K562 (cell line): Measurements from ENCODE around the gene UTP25. TPM values are rescaled to one million over a fixed set of nuclear protein-coding genes. Genes with fewer than 3 reads are reported as not detected.

Experiments used
- ATAC-seq: fragments of 200-7000 bp; cut with Tn5 transposase; 3 replicates; pipeline ENCODE4 v1.9.1; 2020; ENCODE audit warnings: moderate library complexity
- BruUV-seq: library from RNA; stranded (reverse); fragments of 400-500 nt; replicated peaks from 2 replicates; lab custom pipeline; 2021; lab: Mats Ljungman, UMichigan
- CTCF ChIA-PET: fragments of 300-600 bp; formaldehyde crosslinking; extraction: SDS; loops from one replicate; lab custom pipeline; 2021; ENCODE audit warnings: low intra/inter-chr PET ratio; lab: Yijun Ruan, JAX
- POLR2A ChIA-PET: fragments of 300-600, 350-650 bp; sonication (Branson Sonifier 250); formaldehyde crosslinking; extraction: SDS; loops from one replicate; lab custom pipeline; 2021; ENCODE audit warnings: antibody characterized with exemption, inconsistent platforms; lab: Yijun Ruan, JAX
- DNase-seq, 4 experiments: peaks; one replicate each; pipeline versions ENCODE4 v3.0.0 to v3.0.0-alpha.2; 2011 to 2018; ENCODE audit warnings: low spot score in 3 of 4, mixed read lengths in 3 of 4; ENCODE audit errors: extremely low read depth in 1 of 4
- FAIRE-seq: peaks from 2 replicates; lab custom pipeline; 2011; peaks lifted over from hg19 to GRCh38; lab: Jason Lieb, UNC
- H2AFZ ChIP-seq: 2 replicates; pipeline ENCODE4 v1.6.0; 2011; ENCODE audit warnings: low read depth, low read length, control low read depth, inconsistent platforms
- H3K27ac ChIP-seq: fragments of 200-600 bp; 3 replicates; pipeline ENCODE4 v1.8.0; 2011; ENCODE audit warnings: low read depth, mild to moderate bottlenecking, control low read depth, inconsistent platforms, low read length, moderate library complexity, mixed read lengths; ENCODE audit errors: extremely low read depth
- H3K27me3 ChIP-seq, 2 experiments: fragments of 300-600 bp in 1 of 2; 2 replicates in 1 of 2; 3 replicates in 1 of 2; pipeline versions ENCODE4 v1.6.0 to v1.8.0; 2011; ENCODE audit warnings: inconsistent platforms in 2 of 2, low read length in 2 of 2, mild to moderate bottlenecking in 1 of 2, mixed read lengths in 1 of 2, moderate library complexity in 1 of 2; ENCODE audit not compliant: control insufficient read depth in 2 of 2, insufficient read depth in 2 of 2
- H3K36me3 ChIP-seq: fragments of 300-600 bp; 3 replicates; pipeline ENCODE4 v1.8.0; 2011; ENCODE audit warnings: mild to moderate bottlenecking, low read length, inconsistent platforms; ENCODE audit not compliant: control insufficient read depth, insufficient read depth
- H3K4me1 ChIP-seq, 2 experiments: fragments of 200-600 bp in 1 of 2; replicated peaks in 1 of 2; 2 replicates in 1 of 2; 3 replicates in 1 of 2; pipeline versions ENCODE4 v1.5.1 to v1.8.0; 2011; ENCODE audit warnings: inconsistent platforms in 2 of 2, low read length in 2 of 2, mild to moderate bottlenecking in 1 of 2, mixed read lengths in 1 of 2, moderate library complexity in 1 of 2; ENCODE audit not compliant: control insufficient read depth in 2 of 2, insufficient read depth in 2 of 2
- H3K4me2 ChIP-seq: 2 replicates; pipeline ENCODE4 v1.6.1; 2011; ENCODE audit warnings: low read length, control low read depth, inconsistent platforms, mixed read lengths; ENCODE audit not compliant: insufficient read depth
- H3K4me3 ChIP-seq: fragments of 200-600 bp; sonication (generic), shearing (Covaris generic); 2 replicates; pipeline ENCODE4 v1.5.1; 2016; ENCODE audit warnings: control low read depth, inconsistent platforms
- H3K79me2 ChIP-seq: fragments of 200-600 bp; 3 replicates; pipeline ENCODE4 v1.8.0; 2011; ENCODE audit warnings: low read length, inconsistent platforms; ENCODE audit not compliant: control insufficient read depth, insufficient read depth
- H3K9ac ChIP-seq, 2 experiments: 2 replicates each; pipeline versions ENCODE4 v1.6.0 to v1.6.1; 2011; ENCODE audit warnings: low read depth in 2 of 2, low read length in 2 of 2, control low read depth in 1 of 2, inconsistent platforms in 1 of 2, mild to moderate bottlenecking in 1 of 2, mixed read lengths in 1 of 2; ENCODE audit not compliant: insufficient read depth in 1 of 2
- H3K9me1 ChIP-seq: one replicate; pipeline ENCODE4 v1.6.0; 2011; ENCODE audit warnings: inconsistent platforms, mild to moderate bottlenecking, low read length, moderate library complexity; ENCODE audit not compliant: control insufficient read depth, insufficient read depth
- H3K9me3 ChIP-seq: replicated peaks from 2 replicates; pipeline ENCODE4 v1.5.1; 2011; ENCODE audit warnings: low read depth, low read length, inconsistent platforms; ENCODE audit not compliant: control insufficient read depth, insufficient read depth
- H4K20me1 ChIP-seq: replicated peaks from 2 replicates; pipeline ENCODE4 v1.6.1; 2011; ENCODE audit warnings: low read length, inconsistent platforms, mixed read lengths; ENCODE audit not compliant: control insufficient read depth, insufficient read depth
- ATF1 ChIP-seq, 2 experiments: fragments of 450-650 bp in 1 of 2; IDR thresholded peaks; 2 replicates each; pipeline ENCODE4 v1.6.1; 2016; ENCODE audit warnings: missing compliant biosample characterization in 1 of 2, missing genetic modification characterization in 1 of 2
- CBX3 ChIP-seq, 2 experiments: IDR thresholded peaks; 1 replicate in 1 of 2; 2 replicates in 1 of 2; pipeline ENCODE4 v1.6.1; 2012; ENCODE audit warnings: inconsistent platforms in 2 of 2, low read length in 2 of 2, borderline replicate concordance in 1 of 2, control low read depth in 1 of 2
- FOSL1 ChIP-seq: fragments of 200-800 bp; sonication (Bioruptor generic); conservative IDR thresholded peaks from 2 replicates; pipeline ENCODE4 v1.6.1; 2016; ENCODE audit warnings: missing genetic modification characterization, missing compliant biosample characterization
- FOXJ2 ChIP-seq: fragments of 200-800 bp; sonication (Bioruptor generic); IDR thresholded peaks from 2 replicates; pipeline ENCODE4 v1.6.1; 2016; ENCODE audit warnings: missing genetic modification characterization, missing compliant biosample characterization
- GATAD2B ChIP-seq: fragments of 450-650 bp; IDR thresholded peaks from 2 replicates; pipeline ENCODE4 v1.6.1; 2017; ENCODE audit warnings: mild to moderate bottlenecking, borderline replicate concordance
- IFI16 ChIP-seq: fragments of 250-450 bp; sonication (Bioruptor Pico); IDR thresholded peaks from 2 replicates; pipeline ENCODE4 v2.1.2; 2022; ENCODE audit warnings: mild to moderate bottlenecking, inconsistent platforms
- KDM5B ChIP-seq: fragments of 200-600 bp; sonication (generic); IDR thresholded peaks from 2 replicates; pipeline ENCODE4 v1.6.1; 2012; ENCODE audit warnings: low read depth, mild to moderate bottlenecking, moderate library complexity, low read length, control low read depth, inconsistent platforms; ENCODE audit not compliant: insufficient replicate concordance
- TAF7 ChIP-seq: fragments of 450-650 bp; IDR thresholded peaks from 2 replicates; pipeline ENCODE4 v1.6.1; 2016; ENCODE audit warnings: missing genetic modification characterization, missing compliant biosample characterization
- TAF9B ChIP-seq: fragments of 450-650 bp; IDR thresholded peaks from 2 replicates; pipeline ENCODE4 v1.6.1; 2018; ENCODE audit warnings: mild to moderate bottlenecking; ENCODE audit not compliant: partially characterized antibody
- ZNF12 ChIP-seq: sonication (generic); formaldehyde crosslinking; IDR thresholded peaks from 2 replicates; pipeline ENCODE4 v1.4.0; 2020; ENCODE audit warnings: mild to moderate bottlenecking, missing genetic modification reagents
- ZNF212 ChIP-seq: fragments of 450-650 bp; formaldehyde crosslinking; IDR thresholded peaks from 2 replicates; pipeline ENCODE4 v1.4.0; 2020; ENCODE audit warnings: mild to moderate bottlenecking
- ZNF583 ChIP-seq: fragments of 250-450 bp; sonication (Bioruptor Pico); IDR thresholded peaks from 2 replicates; pipeline ENCODE4 v1.4.0; 2020
- WGBS: fragments of 100-300 bp; shearing (Covaris generic); methylation state at CpG from one replicate; pipeline ENCODE4 v1.1.6; 2016; ENCODE audit warnings: low coverage, mixed read lengths; ENCODE audit not compliant: insufficient coverage; ENCODE audit errors: missing lambda C conversion rate; 5-methylcytosine and 5-hydroxymethylcytosine counted together
- in situ Hi-C: fragments of 300-500 bp; cut with MboI; formaldehyde crosslinking; loops from 4 replicates; pipeline ENCODE4 v1.15.0; 2018; ENCODE audit warnings: inconsistent platforms, mixed read lengths
- intact Hi-C: fragments of 100-400 bp; cut with micrococcal nuclease; formaldehyde crosslinking; loops from 2 replicates; pipeline ENCODE4 v1.14.2; 2022
- polyA plus RNA-seq, 8 experiments: library from polyadenylated mRNA; depleted of rRNA in 4 of 8; stranded (reverse) in 5 of 8; unstranded in 3 of 8; fragments of >200 nt; fragmentation: Nextera tagmentation in 2 of 8; fragmentation: Illumina TruSeq in 1 of 8; extraction: Ambion mirVana in 2 of 8; extraction: Trizol in 1 of 8; gene quantifications; 2 replicates each; pipeline versions ENCODE4 v1.2.1 to v1.2.3, GENCODE V29; 2011 to 2014; ENCODE audit warnings: inconsistent platforms in 1 of 8, missing spikeins in 1 of 8
- total RNA-seq, 7 experiments: library from RNA; depleted of rRNA in 6 of 7; stranded (reverse); fragments of >200 nt in 6 of 7; fragmentation: Illumina TruSeq in 2 of 7; extraction: Trizol in 2 of 7; gene quantifications; 2 replicates each; pipeline versions ENCODE4 v1.2.1 to v1.2.3, GENCODE V29; 2011 to 2021; ENCODE audit warnings: low replicate concordance in 1 of 7
- TF ChIP-seq, protein P1 (sequence below): fragments of 450-650 bp; IDR thresholded peaks from 2 replicates; pipeline ENCODE4 v1.6.1; 2016; ENCODE audit warnings: missing biosample characterization, missing genetic modification characterization
- TF ChIP-seq, protein P2 (sequence below): fragments of 250-450 bp; sonication (Bioruptor Pico); IDR thresholded peaks from 2 replicates; pipeline ENCODE4 v1.8.0; 2022; ENCODE audit warnings: moderate library complexity, mild to moderate bottlenecking, inconsistent platforms
- TF ChIP-seq, protein P3 (sequence below): fragments of 450-650 bp; formaldehyde crosslinking; IDR thresholded peaks from 2 replicates; pipeline ENCODE4 v1.4.0; 2022; ENCODE audit warnings: mild to moderate bottlenecking, moderate library complexity
- TF ChIP-seq, protein P4 (sequence below): sonication (generic); formaldehyde crosslinking; IDR thresholded peaks from 2 replicates; pipeline ENCODE4 v1.8.0; 2022; ENCODE audit warnings: mild to moderate bottlenecking, missing genetic modification reagents, borderline replicate concordance

The UTP25 gene
- total and polyA plus RNA-seq, 9 of the 15 experiments (the other 6 are each of a cell fraction or from before 2014, with no cell fraction given), result 5.7 to 17.6 (median 12.0) TPM

DNA sequence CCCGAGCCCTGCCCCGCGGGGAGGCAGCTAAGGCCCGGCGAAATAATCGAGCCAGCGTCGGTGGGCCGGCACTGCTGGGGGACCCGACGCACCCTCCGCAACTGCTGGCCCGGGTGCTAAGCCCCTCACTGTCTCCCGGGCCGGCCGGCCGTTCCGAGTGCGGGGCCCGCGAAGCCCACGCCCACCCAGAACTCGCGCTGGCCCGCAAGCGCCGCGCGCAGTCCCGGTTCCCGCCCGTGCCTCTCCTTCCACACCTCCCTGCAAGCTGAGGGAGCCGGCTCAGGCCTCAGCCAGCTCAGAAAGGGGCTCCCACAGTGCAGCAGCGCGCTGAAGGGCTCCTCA is 61.3 kb downstream of the UTP25 start:
- intact Hi-C loops (no loop called here), in situ Hi-C loops (no loop called here)
- no peak for FAIRE-seq
- H3K36me3 ChIP-seq, result no peaks in the 10 kb centered on the region
- H3K79me2 ChIP-seq, result no peaks in the 10 kb centered on the region
- H2AFZ ChIP-seq, result no peak overlapping the region
- H3K4me2 ChIP-seq, result no peak overlapping the region
- no peak for ATAC-seq
- peaks cover 4 to 24% of the 10 kb centered on the region in 2 experiments; a peak in 2 of 5 replicates for H3K27me3 ChIP-seq
- peaks cover 0 to 8% of the 10 kb centered on the region in 2 experiments; a peak in 1 of 5 replicates for H3K4me1 ChIP-seq
- WGBS, result 17% methylated on average over 25 of the region's 35 CpGs
- H3K27ac ChIP-seq, result no peak overlapping the region
- H3K9me1 ChIP-seq, result no peaks in the 10 kb centered on the region
- no peak overlapping the region for H3K4me3 ChIP-seq
- no peaks in the 10 kb centered on the region for H3K9me3 ChIP-seq
- BruUV-seq, result no TSS peak
- DNase-seq, result no peak
- no peak overlapping the region for H3K9ac ChIP-seq
- ChIA-PET CTCF (no interaction called here), POLR2A (interaction anchor here (1.2 to 1.4 kb wide), 2 partner anchors 9 to 10 kb away, joined by 4 to 9 read pairs; no protein-coding TSS in a partner anchor)
- no peaks in the 10 kb centered on the region for H4K20me1 ChIP-seq
- TF ChIP-seq, protein P1, sequence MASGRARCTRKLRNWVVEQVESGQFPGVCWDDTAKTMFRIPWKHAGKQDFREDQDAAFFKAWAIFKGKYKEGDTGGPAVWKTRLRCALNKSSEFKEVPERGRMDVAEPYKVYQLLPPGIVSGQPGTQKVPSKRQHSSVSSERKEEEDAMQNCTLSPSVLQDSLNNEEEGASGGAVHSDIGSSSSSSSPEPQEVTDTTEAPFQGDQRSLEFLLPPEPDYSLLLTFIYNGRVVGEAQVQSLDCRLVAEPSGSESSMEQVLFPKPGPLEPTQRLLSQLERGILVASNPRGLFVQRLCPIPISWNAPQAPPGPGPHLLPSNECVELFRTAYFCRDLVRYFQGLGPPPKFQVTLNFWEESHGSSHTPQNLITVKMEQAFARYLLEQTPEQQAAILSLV (tag), result no peak
- TF ChIP-seq ZNF12 (CRISPR knock-in tag), result no peak
- no peak for TF ChIP-seq IFI16 (CRISPR knock-in tag)
- no peak for TF ChIP-seq ATF1 (CRISPR knock-in tag; IDR thresholded peaks at IDR 0.05)
- TF ChIP-seq ATF1 (tag; IDR thresholded peaks at IDR 0.05), result no peak
- TF ChIP-seq KDM5B, result no peak
- TF ChIP-seq, protein P2, sequence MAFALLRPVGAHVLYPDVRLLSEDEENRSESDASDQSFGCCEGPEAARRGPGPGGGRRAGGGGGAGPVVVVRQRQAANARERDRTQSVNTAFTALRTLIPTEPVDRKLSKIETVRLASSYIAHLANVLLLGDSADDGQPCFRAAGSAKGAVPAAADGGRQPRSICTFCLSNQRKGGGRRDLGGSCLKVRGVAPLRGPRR (CRISPR knock-in tag), result no peak
- TF ChIP-seq CBX3 (IDR thresholded peaks at IDR 0.05; ENCODE audit: borderline replicate concordance in 1 of 2, low read length in 2 of 2), result no peak
- TF ChIP-seq TAF7 (tag), result no peak
- TF ChIP-seq GATAD2B, result no peak
- TF ChIP-seq TAF9B, result no peak
- no peak for TF ChIP-seq ZNF583 (CRISPR knock-in tag)
- TF ChIP-seq, protein P3, sequence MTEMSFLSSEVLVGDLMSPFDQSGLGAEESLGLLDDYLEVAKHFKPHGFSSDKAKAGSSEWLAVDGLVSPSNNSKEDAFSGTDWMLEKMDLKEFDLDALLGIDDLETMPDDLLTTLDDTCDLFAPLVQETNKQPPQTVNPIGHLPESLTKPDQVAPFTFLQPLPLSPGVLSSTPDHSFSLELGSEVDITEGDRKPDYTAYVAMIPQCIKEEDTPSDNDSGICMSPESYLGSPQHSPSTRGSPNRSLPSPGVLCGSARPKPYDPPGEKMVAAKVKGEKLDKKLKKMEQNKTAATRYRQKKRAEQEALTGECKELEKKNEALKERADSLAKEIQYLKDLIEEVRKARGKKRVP (CRISPR knock-in tag), result no peak
- TF ChIP-seq ZNF212 (CRISPR knock-in tag), result no peak
- TF ChIP-seq FOXJ2 (tag), result no peak
- TF ChIP-seq, protein P4, sequence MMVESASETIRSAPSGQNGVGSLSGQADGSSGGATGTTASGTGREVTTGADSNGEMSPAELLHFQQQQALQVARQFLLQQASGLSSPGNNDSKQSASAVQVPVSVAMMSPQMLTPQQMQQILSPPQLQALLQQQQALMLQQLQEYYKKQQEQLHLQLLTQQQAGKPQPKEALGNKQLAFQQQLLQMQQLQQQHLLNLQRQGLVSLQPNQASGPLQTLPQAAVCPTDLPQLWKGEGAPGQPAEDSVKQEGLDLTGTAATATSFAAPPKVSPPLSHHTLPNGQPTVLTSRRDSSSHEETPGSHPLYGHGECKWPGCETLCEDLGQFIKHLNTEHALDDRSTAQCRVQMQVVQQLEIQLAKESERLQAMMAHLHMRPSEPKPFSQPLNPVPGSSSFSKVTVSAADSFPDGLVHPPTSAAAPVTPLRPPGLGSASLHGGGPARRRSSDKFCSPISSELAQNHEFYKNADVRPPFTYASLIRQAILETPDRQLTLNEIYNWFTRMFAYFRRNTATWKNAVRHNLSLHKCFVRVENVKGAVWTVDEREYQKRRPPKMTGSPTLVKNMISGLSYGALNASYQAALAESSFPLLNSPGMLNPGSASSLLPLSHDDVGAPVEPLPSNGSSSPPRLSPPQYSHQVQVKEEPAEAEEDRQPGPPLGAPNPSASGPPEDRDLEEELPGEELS (CRISPR knock-in tag), result no peak
- TF ChIP-seq FOSL1, result no peak
